GM12865 (cell line): ENCODE data around the gene B3GLCT.

Experiments used
- DNase-seq: peaks from one replicate; pipeline ENCODE4 v3.0.0; 2010; ENCODE audit warnings: low read depth
- H3K4me3 ChIP-seq: 2 replicates; pipeline ENCODE4 v1.5.1; 2011; ENCODE audit warnings: mild to moderate bottlenecking, low read depth, low read length, control low read depth
- CTCF ChIP-seq: IDR thresholded peaks from 2 replicates; pipeline ENCODE4 v1.5.1; 2011; ENCODE audit warnings: low read length, control low read depth, low read depth, inconsistent platforms; ENCODE audit not compliant: insufficient read depth; ENCODE audit errors: missing control alignments

Gene B3GLCT

GRCh38 chr13:31369213-31369612 is 169.4 kb downstream of the B3GLCT start:
- no peak for TF ChIP-seq CTCF
- H3K4me3 ChIP-seq: no peak overlapping the region
- DNase-seq: no peak

- TF ChIP-seq CTCF: no peak
- no peak for DNase-seq
- H3K4me3 ChIP-seq: no peak overlapping the region
Measured at GRCh38 chr13:31372454-31372853, 172.7 kb downstream of the B3GLCT start.

- no peak for TF ChIP-seq CTCF
- no peak for DNase-seq
- no peak overlapping the region for H3K4me3 ChIP-seq
Measured at GRCh38 chr13:31374682-31375081, 174.9 kb downstream of the B3GLCT start.

- peak; percentile 25 for DNase-seq
- no peak for TF ChIP-seq CTCF
- H3K4me3 ChIP-seq: no peak overlapping the region
Measured at GRCh38 chr13:31377946-31378345, 178.2 kb downstream of the B3GLCT start.

GRCh38 chr13:31380715-31381114 is 180.9 kb downstream of the B3GLCT start:
- no peak for DNase-seq
- no peak for TF ChIP-seq CTCF

More at GRCh38 chr13:31380715-31381114, 180.9 kb downstream of the B3GLCT start:
- H3K4me3 ChIP-seq: no peak overlapping the region
